GM12864 (cell line): ENCODE results near the gene CNGA2.

Experiments
- DNase-seq: peaks from one replicate; pipeline ENCODE4 v3.0.0-alpha.2; 2011; ENCODE audit warnings: low read depth
- H3K4me3 ChIP-seq: 2 replicates; pipeline ENCODE4 v1.5.1; 2011; ENCODE audit warnings: mild to moderate bottlenecking, low read depth, low read length, control low read depth
- TF ChIP-seq, protein P1 (sequence below): IDR thresholded peaks from 2 replicates; pipeline ENCODE4 v1.5.1; 2011; ENCODE audit warnings: low read depth, mild to moderate bottlenecking, moderate library complexity, low read length, control low read depth, inconsistent platforms; ENCODE audit errors: missing control alignments

The CNGA2 gene

GRCh38 chrX:151734446-151734845 is at the start of gene CNGA2:
Gene CNGA2 (plus strand): TSS chrX:151734746. CDS start chrX:151738484, 3,738 bp downstream.
- TF ChIP-seq, protein P1, sequence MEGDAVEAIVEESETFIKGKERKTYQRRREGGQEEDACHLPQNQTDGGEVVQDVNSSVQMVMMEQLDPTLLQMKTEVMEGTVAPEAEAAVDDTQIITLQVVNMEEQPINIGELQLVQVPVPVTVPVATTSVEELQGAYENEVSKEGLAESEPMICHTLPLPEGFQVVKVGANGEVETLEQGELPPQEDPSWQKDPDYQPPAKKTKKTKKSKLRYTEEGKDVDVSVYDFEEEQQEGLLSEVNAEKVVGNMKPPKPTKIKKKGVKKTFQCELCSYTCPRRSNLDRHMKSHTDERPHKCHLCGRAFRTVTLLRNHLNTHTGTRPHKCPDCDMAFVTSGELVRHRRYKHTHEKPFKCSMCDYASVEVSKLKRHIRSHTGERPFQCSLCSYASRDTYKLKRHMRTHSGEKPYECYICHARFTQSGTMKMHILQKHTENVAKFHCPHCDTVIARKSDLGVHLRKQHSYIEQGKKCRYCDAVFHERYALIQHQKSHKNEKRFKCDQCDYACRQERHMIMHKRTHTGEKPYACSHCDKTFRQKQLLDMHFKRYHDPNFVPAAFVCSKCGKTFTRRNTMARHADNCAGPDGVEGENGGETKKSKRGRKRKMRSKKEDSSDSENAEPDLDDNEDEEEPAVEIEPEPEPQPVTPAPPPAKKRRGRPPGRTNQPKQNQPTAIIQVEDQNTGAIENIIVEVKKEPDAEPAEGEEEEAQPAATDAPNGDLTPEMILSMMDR, result no peak
- no peak within 1 kb of the TSS for H3K4me3 ChIP-seq
- no peak for DNase-seq

DNA sequence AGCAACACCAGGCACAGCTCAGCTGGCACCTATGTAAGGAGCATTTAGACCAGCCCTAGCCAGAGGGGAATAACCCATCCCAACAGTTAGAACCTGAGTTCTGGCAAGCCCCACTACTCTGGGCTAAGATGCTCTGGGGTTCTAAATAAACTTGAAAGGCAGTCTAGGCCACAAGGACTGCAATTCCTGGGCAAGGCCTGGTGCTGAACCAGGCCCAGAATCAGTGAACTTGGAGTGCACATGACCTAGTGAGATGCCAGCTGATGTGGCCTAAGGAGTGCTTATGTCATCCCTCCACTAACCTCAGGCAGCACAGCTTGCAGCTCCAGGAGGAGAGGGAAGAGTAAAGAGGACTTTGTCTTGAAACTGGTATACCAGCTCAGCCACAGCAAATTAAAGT is 46.9 kb upstream of the CNGA2 start:
- no peak overlapping the region for H3K4me3 ChIP-seq
- DNase-seq, result no peak
- TF ChIP-seq, protein P1, result no peak

DNA sequence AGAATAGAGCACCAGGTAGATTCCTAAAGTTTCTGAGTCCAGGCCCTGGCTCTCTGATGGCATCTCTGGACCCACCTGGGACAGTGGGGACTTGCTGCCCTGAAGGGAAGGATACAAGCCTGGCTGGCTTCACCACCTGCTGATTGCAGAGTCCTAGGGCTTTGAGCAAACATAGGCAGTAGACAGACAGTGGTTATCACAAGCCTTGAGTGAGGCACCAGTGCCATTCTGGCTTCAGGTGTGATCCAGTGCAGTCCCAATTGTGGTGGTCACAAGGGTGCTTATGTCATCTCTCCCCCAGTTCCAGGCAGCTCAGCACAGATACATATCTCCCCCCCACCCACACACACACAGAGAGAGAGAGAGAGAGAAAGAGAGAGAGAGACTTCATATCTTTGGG is 45.9 kb upstream of the CNGA2 start:
- no peak overlapping the region for H3K4me3 ChIP-seq
- DNase-seq, result no peak
- TF ChIP-seq, protein P1, result no peak

- no peak for DNase-seq
- H3K4me3 ChIP-seq, result no peak overlapping the region
- TF ChIP-seq, protein P1, result no peak
Observed at GRCh38 chrX:151692825-151693224, 41.7 kb upstream of the CNGA2 start.

DNA sequence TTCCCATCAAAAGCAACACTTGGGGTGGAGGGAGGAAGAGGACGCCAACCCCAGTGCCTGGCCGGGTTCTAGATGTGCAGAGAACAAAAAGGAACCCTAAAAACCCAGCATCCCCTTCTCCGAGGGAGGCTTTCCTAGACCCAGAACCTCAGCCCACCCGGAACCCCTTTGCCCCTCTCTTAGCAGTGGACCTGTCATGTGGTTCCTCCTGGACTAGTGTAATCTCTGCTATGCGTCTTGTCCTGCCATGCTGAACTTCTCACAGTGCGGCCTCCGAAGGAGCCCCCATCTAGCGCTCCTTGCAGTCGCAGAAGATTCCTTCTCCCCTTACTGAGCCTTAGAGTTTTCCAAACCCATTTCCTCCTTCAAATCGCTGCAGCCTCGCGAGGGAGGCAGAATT is 40.4 kb upstream of the CNGA2 start:
- TF ChIP-seq, protein P1, result no peak
- H3K4me3 ChIP-seq, result no peak overlapping the region
- no peak for DNase-seq

DNA sequence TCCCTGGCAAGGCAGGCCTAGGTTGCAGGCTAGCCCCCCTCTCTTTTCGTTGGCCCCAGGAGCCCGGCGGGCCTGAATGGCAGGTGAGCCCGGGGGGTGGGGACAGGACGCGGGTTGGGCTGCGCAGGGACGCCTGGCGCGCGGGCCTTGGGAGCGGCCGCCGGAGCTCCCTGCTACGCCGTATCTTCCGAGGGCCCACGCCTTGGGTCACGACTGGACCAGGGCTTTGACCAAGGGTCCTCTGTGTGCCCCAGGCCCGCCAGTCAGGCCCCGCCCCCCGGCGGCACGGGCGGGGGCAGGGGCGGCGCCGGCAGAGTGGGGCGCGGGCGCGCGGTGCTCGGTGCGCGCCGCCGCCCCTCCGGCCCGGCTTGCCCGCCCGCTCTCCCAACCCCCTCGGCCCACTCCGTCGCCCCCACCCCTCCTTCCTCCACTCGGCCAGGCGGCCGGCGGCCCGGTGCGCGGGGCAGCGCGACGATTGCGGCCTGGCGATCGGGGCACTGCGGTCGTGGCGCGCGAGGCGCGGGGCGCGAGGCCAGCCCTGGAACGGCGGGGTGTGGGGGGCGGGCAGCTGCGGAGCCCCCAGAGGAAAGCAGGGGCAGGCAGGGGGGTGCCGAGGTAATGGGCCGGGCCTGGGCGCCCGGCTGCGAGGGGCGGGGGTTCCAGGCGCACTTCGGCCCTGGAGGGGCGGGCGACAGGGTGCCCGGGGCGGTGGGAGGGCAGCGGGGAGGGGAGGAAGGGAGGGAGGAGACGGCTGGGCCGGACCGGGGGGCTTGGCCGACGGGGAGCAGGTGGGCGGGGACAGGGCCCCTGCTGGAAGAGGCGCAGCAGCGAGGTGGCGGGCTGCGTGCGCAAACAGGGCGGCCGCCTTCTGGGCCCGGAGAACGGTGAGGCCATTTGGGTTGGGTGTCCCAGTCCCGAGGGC is 39.6 kb upstream of the CNGA2 start, which contains the start of gene PRRG3:
PRRG3 (plus strand) TSS at position 798 of the 922 bp plus-strand sequence. CDS start 3,357 bp downstream, outside the sequence.
- TF ChIP-seq, protein P1, result no peak
- DNase-seq, result no peak
- no peak within 1 kb of the TSS for H3K4me3 ChIP-seq
